HepG2 (cell line): Measurements from ENCODE around the gene FAM120C.

ENCODE experiments used
- CENPBD1 ChIP-seq: sonication (generic); formaldehyde crosslinking; IDR thresholded peaks from 2 replicates; pipeline ENCODE4 v1.8.0; 2022; ENCODE audit warnings: missing genetic modification reagents, low read depth, mild to moderate bottlenecking, borderline replicate concordance
- EP300 ChIP-seq, 3 experiments: sonication (generic) in 1 of 3; formaldehyde crosslinking in 1 of 3; IDR thresholded peaks; 2 replicates each; pipeline versions ENCODE4 v1.5.1 to v1.6.1; 2011 to 2020; ENCODE audit warnings: low read depth in 2 of 3, low read length in 2 of 3, borderline replicate concordance in 1 of 3, improper control_type of control experiment in 1 of 3, mild to moderate bottlenecking in 1 of 3, missing genetic modification reagents in 1 of 3, moderate library complexity in 1 of 3
- HMG20B ChIP-seq: conservative IDR thresholded peaks from 2 replicates; pipeline ENCODE4 v1.6.1; 2016; ENCODE audit warnings: missing genetic modification reagents, missing compliant biosample characterization
- JUN ChIP-seq: sonication (generic); formaldehyde crosslinking; IDR thresholded peaks from 2 replicates; pipeline ENCODE4 v1.4.0; 2020; ENCODE audit warnings: mild to moderate bottlenecking, missing genetic modification reagents
- KLF9 ChIP-seq: IDR thresholded peaks from 2 replicates; pipeline ENCODE4 v1.6.1; 2016; ENCODE audit warnings: low read depth
- POLR2A ChIP-seq, 2 experiments: IDR thresholded peaks; 2 replicates each; pipeline ENCODE4 v1.6.1; 2011; ENCODE audit warnings: low read depth in 2 of 2, low read length in 2 of 2, mild to moderate bottlenecking in 1 of 2, moderate library complexity in 1 of 2; ENCODE audit not compliant: insufficient read depth in 1 of 2
- POLR2AphosphoS2 ChIP-seq: IDR thresholded peaks from 2 replicates; pipeline ENCODE4 v1.6.1; 2011; ENCODE audit warnings: low read depth, low read length, improper control_type of control experiment
- TAF1 ChIP-seq: sonication (generic); formaldehyde crosslinking; IDR thresholded peaks from 2 replicates; pipeline ENCODE4 v1.4.0; 2020; ENCODE audit warnings: missing genetic modification reagents
- ZNF354B ChIP-seq: sonication (generic); formaldehyde crosslinking; IDR thresholded peaks from 2 replicates; pipeline ENCODE4 v1.8.0; 2022; ENCODE audit warnings: mild to moderate bottlenecking, missing genetic modification reagents
- ZNF780A ChIP-seq: sonication (generic); formaldehyde crosslinking; IDR thresholded peaks from 2 replicates; pipeline ENCODE4 v1.8.0; 2022; ENCODE audit warnings: mild to moderate bottlenecking, missing genetic modification reagents, moderate library complexity
- TF ChIP-seq, protein P1 (sequence below): sonication (generic); formaldehyde crosslinking; IDR thresholded peaks from 2 replicates; pipeline ENCODE4 v1.8.1; 2023; ENCODE audit warnings: missing genetic modification reagents, mild to moderate bottlenecking, borderline replicate concordance
- TF ChIP-seq, protein P2 (sequence below): sonication (generic); formaldehyde crosslinking; IDR thresholded peaks from 2 replicates; pipeline ENCODE4 v1.4.0; 2020; ENCODE audit warnings: mild to moderate bottlenecking, missing genetic modification reagents, borderline replicate concordance
- TF ChIP-seq, protein P3 (sequence below): sonication (generic); formaldehyde crosslinking; IDR thresholded peaks from 2 replicates; pipeline ENCODE4 v1.4.0; 2020; ENCODE audit warnings: missing genetic modification reagents

DNA sequence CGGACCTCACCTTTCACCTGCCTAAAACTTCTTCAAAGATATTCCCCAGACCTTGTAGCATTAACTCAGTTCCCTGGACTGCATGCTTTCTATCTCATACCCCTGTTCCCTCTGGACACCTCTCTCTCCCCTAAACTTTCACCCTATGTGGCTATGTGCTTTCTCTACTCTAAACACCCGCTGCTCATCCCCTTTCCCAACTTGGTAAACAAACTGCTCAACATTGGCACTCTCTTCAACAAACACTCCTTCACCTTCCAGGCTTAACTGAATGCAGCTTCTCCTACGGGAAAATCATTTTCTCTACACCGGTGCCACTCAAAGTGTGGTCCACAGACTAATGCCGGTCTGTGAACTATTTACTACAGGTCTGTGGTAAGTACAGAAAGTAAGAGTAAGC is 158.7 kb downstream of the FAM120C start:
- TF ChIP-seq EP300 (IDR thresholded peaks at IDR 0.05; ENCODE audit: low read depth in 2 of 2, low read length in 2 of 2) (no peak), EP300 (CRISPR knock-in tag; IDR thresholded peaks at IDR 0.05; ENCODE audit: borderline replicate concordance) (no peak), POLR2A (IDR thresholded peaks at IDR 0.05; ENCODE audit: insufficient read depth in 1 of 2, low read depth in 2 of 2, low read length in 2 of 2) (no peak), POLR2AphosphoS2 (no peak), ZNF780A (no peak), CENPBD1 (CRISPR knock-in tag) (no peak), TAF1 (CRISPR knock-in tag) (no peak), JUN (CRISPR knock-in tag) (no peak), HMG20B (no peak), ZNF354B (CRISPR knock-in tag) (no peak), KLF9 (CRISPR knock-in tag) (no peak)
- TF ChIP-seq, protein P1, sequence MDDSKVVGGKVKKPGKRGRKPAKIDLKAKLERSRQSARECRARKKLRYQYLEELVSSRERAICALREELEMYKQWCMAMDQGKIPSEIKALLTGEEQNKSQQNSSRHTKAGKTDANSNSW (CRISPR knock-in tag), result no peak
- TF ChIP-seq, protein P2, sequence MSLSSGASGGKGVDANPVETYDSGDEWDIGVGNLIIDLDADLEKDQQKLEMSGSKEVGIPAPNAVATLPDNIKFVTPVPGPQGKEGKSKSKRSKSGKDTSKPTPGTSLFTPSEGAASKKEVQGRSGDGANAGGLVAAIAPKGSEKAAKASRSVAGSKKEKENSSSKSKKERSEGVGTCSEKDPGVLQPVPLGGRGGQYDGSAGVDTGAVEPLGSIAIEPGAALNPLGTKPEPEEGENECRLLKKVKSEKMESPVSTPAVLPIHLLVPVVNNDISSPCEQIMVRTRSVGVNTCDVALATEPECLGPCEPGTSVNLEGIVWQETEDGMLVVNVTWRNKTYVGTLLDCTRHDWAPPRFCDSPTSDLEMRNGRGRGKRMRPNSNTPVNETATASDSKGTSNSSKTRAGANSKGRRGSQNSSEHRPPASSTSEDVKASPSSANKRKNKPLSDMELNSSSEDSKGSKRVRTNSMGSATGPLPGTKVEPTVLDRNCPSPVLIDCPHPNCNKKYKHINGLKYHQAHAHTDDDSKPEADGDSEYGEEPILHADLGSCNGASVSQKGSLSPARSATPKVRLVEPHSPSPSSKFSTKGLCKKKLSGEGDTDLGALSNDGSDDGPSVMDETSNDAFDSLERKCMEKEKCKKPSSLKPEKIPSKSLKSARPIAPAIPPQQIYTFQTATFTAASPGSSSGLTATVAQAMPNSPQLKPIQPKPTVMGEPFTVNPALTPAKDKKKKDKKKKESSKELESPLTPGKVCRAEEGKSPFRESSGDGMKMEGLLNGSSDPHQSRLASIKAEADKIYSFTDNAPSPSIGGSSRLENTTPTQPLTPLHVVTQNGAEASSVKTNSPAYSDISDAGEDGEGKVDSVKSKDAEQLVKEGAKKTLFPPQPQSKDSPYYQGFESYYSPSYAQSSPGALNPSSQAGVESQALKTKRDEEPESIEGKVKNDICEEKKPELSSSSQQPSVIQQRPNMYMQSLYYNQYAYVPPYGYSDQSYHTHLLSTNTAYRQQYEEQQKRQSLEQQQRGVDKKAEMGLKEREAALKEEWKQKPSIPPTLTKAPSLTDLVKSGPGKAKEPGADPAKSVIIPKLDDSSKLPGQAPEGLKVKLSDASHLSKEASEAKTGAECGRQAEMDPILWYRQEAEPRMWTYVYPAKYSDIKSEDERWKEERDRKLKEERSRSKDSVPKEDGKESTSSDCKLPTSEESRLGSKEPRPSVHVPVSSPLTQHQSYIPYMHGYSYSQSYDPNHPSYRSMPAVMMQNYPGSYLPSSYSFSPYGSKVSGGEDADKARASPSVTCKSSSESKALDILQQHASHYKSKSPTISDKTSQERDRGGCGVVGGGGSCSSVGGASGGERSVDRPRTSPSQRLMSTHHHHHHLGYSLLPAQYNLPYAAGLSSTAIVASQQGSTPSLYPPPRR (CRISPR knock-in tag), result no peak
- TF ChIP-seq, protein P3, sequence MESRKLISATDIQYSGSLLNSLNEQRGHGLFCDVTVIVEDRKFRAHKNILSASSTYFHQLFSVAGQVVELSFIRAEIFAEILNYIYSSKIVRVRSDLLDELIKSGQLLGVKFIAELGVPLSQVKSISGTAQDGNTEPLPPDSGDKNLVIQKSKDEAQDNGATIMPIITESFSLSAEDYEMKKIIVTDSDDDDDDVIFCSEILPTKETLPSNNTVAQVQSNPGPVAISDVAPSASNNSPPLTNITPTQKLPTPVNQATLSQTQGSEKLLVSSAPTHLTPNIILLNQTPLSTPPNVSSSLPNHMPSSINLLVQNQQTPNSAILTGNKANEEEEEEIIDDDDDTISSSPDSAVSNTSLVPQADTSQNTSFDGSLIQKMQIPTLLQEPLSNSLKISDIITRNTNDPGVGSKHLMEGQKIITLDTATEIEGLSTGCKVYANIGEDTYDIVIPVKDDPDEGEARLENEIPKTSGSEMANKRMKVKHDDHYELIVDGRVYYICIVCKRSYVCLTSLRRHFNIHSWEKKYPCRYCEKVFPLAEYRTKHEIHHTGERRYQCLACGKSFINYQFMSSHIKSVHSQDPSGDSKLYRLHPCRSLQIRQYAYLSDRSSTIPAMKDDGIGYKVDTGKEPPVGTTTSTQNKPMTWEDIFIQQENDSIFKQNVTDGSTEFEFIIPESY (CRISPR knock-in tag), result no peak
